ENCODE data around the gene TRPT1. TPM values are rescaled to one million over a fixed set of nuclear protein-coding genes. Genes with fewer than 3 reads are reported as not detected.

TRPT1 gene
- polyA plus RNA-seq, 3 donors: 24.8 to 34.6 (median 31.6) TPM

DNA sequence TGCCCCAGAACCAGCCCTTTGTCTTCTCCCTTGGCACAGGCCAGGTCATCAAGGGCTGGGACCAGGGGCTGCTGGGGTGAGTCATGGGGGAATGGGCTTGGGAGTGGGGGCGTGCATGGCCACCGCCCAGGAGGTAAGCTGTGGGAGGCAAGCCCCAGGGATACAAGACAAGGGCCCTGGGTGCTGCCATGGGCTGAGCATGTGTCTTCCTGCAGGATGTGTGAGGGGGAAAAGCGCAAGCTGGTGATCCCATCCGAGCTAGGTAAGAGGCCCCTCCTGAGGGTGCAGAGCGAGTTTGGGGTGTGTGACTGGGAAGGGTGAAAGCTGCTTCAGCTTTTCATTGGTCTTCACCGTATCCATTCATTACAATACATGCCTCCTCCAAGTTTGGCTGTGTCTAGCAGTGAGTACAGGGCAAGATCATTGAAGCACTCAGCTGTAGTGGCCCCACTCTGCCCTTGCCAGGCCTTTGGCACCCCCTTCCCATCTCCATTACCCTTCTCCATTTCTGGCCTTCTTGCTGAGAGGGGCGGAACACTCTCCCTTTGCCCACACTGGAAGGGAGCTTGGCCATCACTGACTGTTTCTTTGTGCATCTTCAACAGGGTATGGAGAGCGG, 17.4 kb upstream of the TRPT1 start:
- WGBS (ENCODE audit: insufficient coverage): 100% methylated on average over 2 of the region's 8 CpGs

More for the DNA sequence above, 17.4 kb upstream of the TRPT1 start:
- Mint-ChIP-seq H3K4me3 (peak overlapping the region in 1 of 2 donors; percentile 26), H3K4me1 (peaks cover 62% of the 10 kb centered on the region), H3K27ac (peak overlapping the region in 4 of 7 donors; percentile 5 to 26 (median 11)), H3K27me3 (ENCODE audit: low read depth in 3 of 3) (peaks cover 0 to 5% (median 0%) of the 10 kb centered on the region in 3 donors), H3K36me3 (peaks cover 14 to 16% of the 10 kb centered on the region in 2 donors), H3K9me3 (no peaks in the 10 kb centered on the region)
- Histone ChIP-seq H3K4me3 (replicated peaks in 1 of 3; ENCODE audit: low read depth in 2 of 3, low read length in 3 of 3) (no peak overlapping the region), H3K36me3 (replicated peaks in 1 of 2; ENCODE audit: control insufficient read depth in 1 of 2, insufficient read depth in 2 of 2, low read length in 2 of 2) (peaks cover 10 to 12% of the 10 kb centered on the region in 2 donors), H3K9ac (ENCODE audit: insufficient read depth, low read length, poor library complexity, severe bottlenecking) (no peak overlapping the region), H3K4me1 (ENCODE audit: control insufficient read depth in 1 of 2, insufficient read depth in 2 of 2, low read length in 2 of 2) (peaks cover 68 to 82% of the 10 kb centered on the region in 2 donors), H3K27ac (ENCODE audit: low read depth in 1 of 2, low read length in 2 of 2) (no peak overlapping the region), H3K4me2 (replicated peaks; ENCODE audit: extremely low read depth, low read length, poor library complexity, severe bottlenecking) (no peak overlapping the region), H3K9me3 (replicated peaks in 1 of 2; ENCODE audit: control insufficient read depth in 1 of 2, insufficient read depth in 1 of 2, low read length in 2 of 2) (no peaks in the 10 kb centered on the region), H3K79me2 (ENCODE audit: insufficient read depth, low read length) (peaks cover 40% of the 10 kb centered on the region), H2AFZ (ENCODE audit: insufficient read depth, low read depth, low read length, poor library complexity, severe bottlenecking) (no peak overlapping the region), H3K27me3 (ENCODE audit: control insufficient read depth in 2 of 2, insufficient read depth in 2 of 2, low read length in 2 of 2) (no peaks in the 10 kb centered on the region), H4K20me1 (ENCODE audit: insufficient read depth, low read length) (no peaks in the 10 kb centered on the region)
- intact Hi-C loops (cut with micrococcal nuclease): loop anchor here (5.0 kb wide), 2 partner anchors 36 to 59 kb away; partner anchors contain the start of genes FERMT3 (in 2 of the 2) and CATSPERZ (in 1 of the 2)
- TF ChIP-seq, protein P1, sequence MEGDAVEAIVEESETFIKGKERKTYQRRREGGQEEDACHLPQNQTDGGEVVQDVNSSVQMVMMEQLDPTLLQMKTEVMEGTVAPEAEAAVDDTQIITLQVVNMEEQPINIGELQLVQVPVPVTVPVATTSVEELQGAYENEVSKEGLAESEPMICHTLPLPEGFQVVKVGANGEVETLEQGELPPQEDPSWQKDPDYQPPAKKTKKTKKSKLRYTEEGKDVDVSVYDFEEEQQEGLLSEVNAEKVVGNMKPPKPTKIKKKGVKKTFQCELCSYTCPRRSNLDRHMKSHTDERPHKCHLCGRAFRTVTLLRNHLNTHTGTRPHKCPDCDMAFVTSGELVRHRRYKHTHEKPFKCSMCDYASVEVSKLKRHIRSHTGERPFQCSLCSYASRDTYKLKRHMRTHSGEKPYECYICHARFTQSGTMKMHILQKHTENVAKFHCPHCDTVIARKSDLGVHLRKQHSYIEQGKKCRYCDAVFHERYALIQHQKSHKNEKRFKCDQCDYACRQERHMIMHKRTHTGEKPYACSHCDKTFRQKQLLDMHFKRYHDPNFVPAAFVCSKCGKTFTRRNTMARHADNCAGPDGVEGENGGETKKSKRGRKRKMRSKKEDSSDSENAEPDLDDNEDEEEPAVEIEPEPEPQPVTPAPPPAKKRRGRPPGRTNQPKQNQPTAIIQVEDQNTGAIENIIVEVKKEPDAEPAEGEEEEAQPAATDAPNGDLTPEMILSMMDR (IDR thresholded peaks at IDR 0.05): no peak
- DNase-seq: no peak
